GM18873 (cell line): ENCODE measurements around the gene SETMAR.
"Not testable (repeated sequence)": the region's sequence is repeated elsewhere in the genome, so short reads cannot be mapped to it uniquely, and the experiment has no call there.

Experiments
- ATAC-seq: cut with Tn5 transposase; IDR thresholded peaks from one replicate; pipeline ENCODE4 v1.9.1; 2021; ENCODE audit warnings: mild to moderate bottlenecking, moderate library complexity, moderate number of reproducible peaks; ENCODE audit not compliant: unreplicated experiment, low FRiP score

SETMAR gene

GRCh38 chr3:4311496-4311895, 8.3 kb downstream of the SETMAR start:
- no peak for ATAC-seq

- no peak for ATAC-seq
Observed at GRCh38 chr3:4313606-4314293, 10.6 kb downstream of the SETMAR start.

- ATAC-seq: no peak
Observed at GRCh38 chr3:4314688-4315087, 11.5 kb downstream of the SETMAR start.

- no peak for ATAC-seq
Observed at GRCh38 chr3:4320096-4320911, 17.1 kb downstream of the SETMAR start.

- no peak for ATAC-seq
Observed at GRCh38 chr3:4321732-4322131, 18.6 kb downstream of the SETMAR start.

GRCh38 chr3:4322635-4323034, 19.5 kb downstream of the SETMAR start:
- no peak for ATAC-seq

- ATAC-seq: no peak
Observed at GRCh38 chr3:4323246-4324027, 20.3 kb downstream of the SETMAR start.

GRCh38 chr3:4326868-4327267, 23.7 kb downstream of the SETMAR start:
- ATAC-seq: no peak

GRCh38 chr3:4329806-4330205, 26.6 kb downstream of the SETMAR start:
- ATAC-seq: not testable (repeated sequence)

GRCh38 chr3:4332111-4332510, 28.9 kb downstream of the SETMAR start:
- no peak for ATAC-seq

GRCh38 chr3:4332574-4332973, 29.4 kb downstream of the SETMAR start:
- ATAC-seq: no peak

GRCh38 chr3:4332991-4333390, 29.8 kb downstream of the SETMAR start:
- ATAC-seq: no peak

GRCh38 chr3:4334548-4334947, 31.4 kb downstream of the SETMAR start:
- ATAC-seq: no peak

GRCh38 chr3:4335840-4336562, 32.8 kb downstream of the SETMAR start:
- no peak for ATAC-seq

- no peak for ATAC-seq
Observed at GRCh38 chr3:4336850-4337546, 33.8 kb downstream of the SETMAR start.

GRCh38 chr3:4338751-4339150, 35.6 kb downstream of the SETMAR start:
- ATAC-seq: no peak

GRCh38 chr3:4340077-4340410, 36.9 kb downstream of the SETMAR start:
- ATAC-seq: no peak

GRCh38 chr3:4340411-4341335, 37.5 kb downstream of the SETMAR start:
- no peak for ATAC-seq

- no peak for ATAC-seq
Observed at GRCh38 chr3:4341336-4341675, 38.1 kb downstream of the SETMAR start.
